Activated naive CD8-positive, alpha-beta T cell (primary cell): ENCODE measurements around the gene SP2.

ENCODE experiments used
- H3K27ac Mint-ChIP-seq: one replicate; pipeline ENCODE4 v1.8.0; 2021; ENCODE audit warnings: mixed read lengths
- H3K27me3 Mint-ChIP-seq: one replicate; pipeline ENCODE4 v1.8.0; 2021; ENCODE audit warnings: mixed read lengths
- H3K36me3 Mint-ChIP-seq: one replicate; pipeline ENCODE4 v1.8.0; 2021; ENCODE audit warnings: mixed read lengths
- H3K4me1 Mint-ChIP-seq: one replicate; pipeline ENCODE4 v1.8.0; 2021; ENCODE audit warnings: low read depth, mixed read lengths
- H3K4me3 Mint-ChIP-seq: one replicate; pipeline ENCODE4 v1.8.0; 2021; ENCODE audit warnings: mild to moderate bottlenecking, mixed read lengths
- H3K9me3 Mint-ChIP-seq: one replicate; pipeline ENCODE4 v1.8.0; 2021; ENCODE audit warnings: low read depth, mixed read lengths

Gene SP2

GRCh38 chr17:47878203-47879027, 17.6 kb upstream of the SP2 start:
- Mint-ChIP-seq H3K27me3 (peaks cover 2% of the 10 kb centered on the region), H3K36me3 (no peaks in the 10 kb centered on the region), H3K9me3 (no peaks in the 10 kb centered on the region), H3K4me3 (no peak overlapping the region), H3K27ac (no peak overlapping the region), H3K4me1 (peaks cover 12% of the 10 kb centered on the region)

DNA sequence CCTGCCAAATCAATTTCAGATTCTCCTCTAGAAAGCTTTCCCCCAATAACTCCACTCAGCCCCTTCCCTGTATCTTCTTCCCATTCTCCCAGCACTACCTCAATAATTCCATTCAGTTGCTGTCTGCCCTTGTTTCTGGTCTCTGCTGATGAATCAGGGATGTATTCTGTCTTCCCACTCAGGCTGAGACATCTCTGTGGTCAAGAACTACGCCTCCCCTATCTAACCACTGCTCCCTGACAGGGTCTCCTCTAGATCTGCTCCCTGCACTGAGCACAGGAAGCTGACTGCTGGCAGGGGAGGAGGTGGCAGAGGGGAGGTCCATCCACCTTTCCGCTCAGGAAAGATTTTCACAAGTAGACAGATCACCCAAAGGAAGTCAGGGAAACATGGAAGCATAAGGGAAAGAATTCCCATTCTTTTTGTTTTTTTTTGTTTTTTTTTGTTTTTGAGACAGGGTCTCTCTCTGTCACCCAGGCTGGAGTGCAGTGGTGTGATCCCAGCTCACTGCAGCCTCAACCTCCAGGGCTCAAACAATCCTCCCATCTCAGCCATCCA, 16.9 kb upstream of the SP2 start:
- Mint-ChIP-seq H3K4me1 (peaks cover 18% of the 10 kb centered on the region), H3K36me3 (no peaks in the 10 kb centered on the region), H3K9me3 (no peaks in the 10 kb centered on the region), H3K27ac (no peak overlapping the region), H3K4me3 (no peak overlapping the region), H3K27me3 (peaks cover 2% of the 10 kb centered on the region)

- Mint-ChIP-seq H3K27me3 (no peaks in the 10 kb centered on the region), H3K36me3 (no peaks in the 10 kb centered on the region), H3K4me3 (no peak overlapping the region)
These were observed 16.1 kb upstream of the SP2 start for GRCh38 chr17:47879776-47880454.

GRCh38 chr17:47882247-47882646, 13.8 kb upstream of the SP2 start:
- Mint-ChIP-seq H3K27ac (no peak overlapping the region), H3K36me3 (no peaks in the 10 kb centered on the region), H3K27me3 (no peaks in the 10 kb centered on the region), H3K9me3 (no peaks in the 10 kb centered on the region), H3K4me1 (peaks cover 38% of the 10 kb centered on the region), H3K4me3 (no peak overlapping the region)

More at GRCh38 chr17:47879776-47880454, 16.1 kb upstream of the SP2 start:
- Mint-ChIP-seq H3K9me3 (no peaks in the 10 kb centered on the region), H3K27ac (no peak overlapping the region), H3K4me1 (peaks cover 26% of the 10 kb centered on the region)

DNA sequence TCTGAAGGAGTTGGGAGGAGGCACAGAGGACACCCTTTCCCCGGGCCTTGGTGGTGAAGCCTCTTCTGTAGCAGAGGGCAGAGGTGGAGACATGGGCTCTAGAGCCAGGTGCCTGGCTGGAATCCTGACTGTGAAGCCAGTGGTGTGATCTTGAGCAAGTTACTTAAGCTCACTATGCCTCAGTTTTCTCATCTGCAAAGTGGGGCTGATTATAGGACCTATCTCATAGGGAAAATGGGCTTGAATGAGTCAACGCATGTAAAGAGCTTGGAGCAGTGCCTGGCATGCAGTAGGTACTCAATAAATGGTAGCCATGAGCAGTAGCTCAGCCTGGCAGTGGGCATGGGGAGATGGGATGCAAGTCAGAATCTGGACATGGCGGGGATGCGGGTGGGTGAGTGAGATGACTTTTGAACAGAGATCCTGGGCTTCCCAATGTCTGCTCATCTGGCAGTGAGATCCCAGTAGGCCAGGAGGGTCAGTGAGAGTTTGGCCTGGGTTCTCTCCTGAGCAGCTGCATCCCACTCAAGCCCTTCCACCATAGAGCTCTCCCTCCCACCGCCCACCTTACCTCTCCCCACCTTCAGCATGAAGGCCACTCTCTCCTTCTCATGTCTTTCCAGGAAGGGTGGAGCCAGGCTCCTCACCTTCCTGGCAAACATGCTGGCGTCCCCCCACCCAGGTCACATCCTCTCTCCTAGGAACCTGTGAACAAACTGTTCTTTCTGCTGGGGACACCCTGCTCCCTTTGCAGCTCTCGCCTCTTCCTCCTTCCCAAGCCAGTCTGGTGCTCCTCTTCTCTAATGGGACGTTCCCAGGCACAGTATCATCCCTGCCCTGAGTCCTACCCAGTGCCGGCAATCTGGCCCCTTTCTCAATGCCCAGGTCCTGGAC, 13.1 kb upstream of the SP2 start:
- Mint-ChIP-seq H3K4me1 (peaks cover 38% of the 10 kb centered on the region), H3K36me3 (no peaks in the 10 kb centered on the region), H3K27me3 (no peaks in the 10 kb centered on the region), H3K27ac (no peak overlapping the region), H3K9me3 (no peaks in the 10 kb centered on the region), H3K4me3 (no peak overlapping the region)

- peaks cover 38% of the 10 kb centered on the region for H3K4me1 Mint-ChIP-seq
- no peak overlapping the region for H3K4me3 Mint-ChIP-seq
- H3K9me3 Mint-ChIP-seq, result no peaks in the 10 kb centered on the region
- H3K27me3 Mint-ChIP-seq, result no peaks in the 10 kb centered on the region
- no peak overlapping the region for H3K27ac Mint-ChIP-seq
- H3K36me3 Mint-ChIP-seq, result no peaks in the 10 kb centered on the region
These were observed 12.2 kb upstream of the SP2 start for GRCh38 chr17:47883589-47884426.

- Mint-ChIP-seq H3K27ac (no peak overlapping the region), H3K4me1 (peaks cover 34% of the 10 kb centered on the region), H3K36me3 (no peaks in the 10 kb centered on the region), H3K27me3 (no peaks in the 10 kb centered on the region), H3K9me3 (no peaks in the 10 kb centered on the region), H3K4me3 (no peak overlapping the region)
These were observed 11.7 kb upstream of the SP2 start for GRCh38 chr17:47884427-47884740.

GRCh38 chr17:47884905-47885730, 10.9 kb upstream of the SP2 start:
- Mint-ChIP-seq H3K4me3 (no peak overlapping the region), H3K27ac (no peak overlapping the region), H3K27me3 (no peaks in the 10 kb centered on the region)

GRCh38 chr17:47888293-47888692, 7.7 kb upstream of the SP2 start:
- no peak overlapping the region for H3K4me3 Mint-ChIP-seq

More at GRCh38 chr17:47884905-47885730, 10.9 kb upstream of the SP2 start:
- H3K9me3 Mint-ChIP-seq, result no peaks in the 10 kb centered on the region
- H3K4me1 Mint-ChIP-seq, result peaks cover 36% of the 10 kb centered on the region
- H3K36me3 Mint-ChIP-seq, result no peaks in the 10 kb centered on the region

GRCh38 chr17:47889734-47890529, 6.1 kb upstream of the SP2 start:
- no peak overlapping the region for H3K27ac Mint-ChIP-seq
- no peak overlapping the region for H3K4me3 Mint-ChIP-seq
- H3K36me3 Mint-ChIP-seq, result no peaks in the 10 kb centered on the region
- H3K9me3 Mint-ChIP-seq, result no peaks in the 10 kb centered on the region
- H3K27me3 Mint-ChIP-seq, result no peaks in the 10 kb centered on the region
- peaks cover 26% of the 10 kb centered on the region for H3K4me1 Mint-ChIP-seq

More at GRCh38 chr17:47888293-47888692, 7.7 kb upstream of the SP2 start:
- H3K4me1 Mint-ChIP-seq, result peaks cover 31% of the 10 kb centered on the region
- no peak overlapping the region for H3K27ac Mint-ChIP-seq
- no peaks in the 10 kb centered on the region for H3K9me3 Mint-ChIP-seq
- no peaks in the 10 kb centered on the region for H3K27me3 Mint-ChIP-seq
- H3K36me3 Mint-ChIP-seq, result no peaks in the 10 kb centered on the region

DNA sequence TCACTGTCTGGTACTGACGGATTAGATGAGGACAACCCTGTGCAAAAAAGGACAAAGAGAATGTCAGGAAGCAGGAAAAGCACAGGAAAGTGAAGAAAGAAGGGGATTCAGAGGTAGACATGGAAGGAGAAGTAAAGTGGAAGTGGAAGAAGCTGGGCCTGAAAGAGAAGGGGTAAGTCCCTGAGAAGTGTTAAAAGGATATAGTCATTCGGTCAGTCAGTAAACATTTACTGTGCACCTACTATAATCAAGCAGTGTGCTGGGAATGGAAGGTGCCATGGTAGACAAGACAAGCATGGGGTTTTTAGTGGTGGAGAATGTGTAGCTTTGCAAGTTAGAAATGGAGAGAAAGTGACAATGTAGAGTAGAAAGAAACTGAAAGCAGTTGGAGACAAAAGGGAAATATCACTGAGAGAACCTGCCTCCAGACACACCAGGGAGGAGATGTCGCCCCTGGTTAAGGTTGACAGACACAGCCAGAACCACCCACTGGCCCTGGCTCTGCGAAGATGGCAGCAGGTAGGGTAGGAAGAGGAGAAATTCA, 4.4 kb upstream of the SP2 start:
- Mint-ChIP-seq H3K36me3 (no peaks in the 10 kb centered on the region), H3K4me3 (no peak overlapping the region), H3K9me3 (no peaks in the 10 kb centered on the region), H3K4me1 (peaks cover 14% of the 10 kb centered on the region), H3K27ac (no peak overlapping the region), H3K27me3 (no peaks in the 10 kb centered on the region)

DNA sequence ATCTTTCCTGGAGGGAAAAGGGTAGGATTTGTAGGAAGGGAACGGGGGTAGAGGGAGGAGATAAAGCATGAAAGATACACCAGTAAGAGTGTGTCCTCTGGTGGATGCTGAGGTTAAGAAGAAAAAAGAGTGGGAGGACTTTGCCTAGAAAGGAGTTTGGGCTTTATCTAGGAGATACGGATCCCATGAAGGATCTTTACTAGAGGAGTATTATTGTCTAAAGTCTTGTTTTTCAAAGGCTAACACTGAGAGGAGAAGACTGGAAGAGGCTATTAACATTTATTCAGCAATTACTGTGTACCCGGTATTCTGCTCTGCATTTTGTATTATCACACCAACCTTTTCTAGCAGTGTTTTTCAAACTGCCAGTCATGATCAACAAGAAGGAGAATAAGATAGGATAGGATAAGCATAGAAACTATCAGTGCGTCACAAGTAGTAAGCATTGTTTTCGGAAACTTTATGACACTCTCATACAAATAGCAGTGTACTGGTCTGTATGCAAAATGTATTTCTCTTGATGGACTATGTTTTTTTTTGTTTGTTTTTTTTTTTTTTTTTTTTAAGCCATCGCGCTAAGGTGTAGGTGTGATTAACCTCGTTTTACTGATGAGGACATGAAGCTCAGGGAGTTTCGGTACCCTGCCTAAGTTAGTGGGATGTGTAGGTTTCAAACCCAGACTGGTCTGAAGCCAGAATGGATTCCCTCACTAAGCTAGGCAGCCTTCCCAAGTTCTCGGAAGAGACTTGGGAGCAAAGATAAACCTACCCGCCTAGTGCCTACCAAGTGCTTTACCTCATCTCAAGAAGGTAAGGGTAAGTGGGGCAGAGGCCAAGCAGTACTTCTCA, 1.3 kb upstream of the SP2 start:
- no peaks in the 10 kb centered on the region for H3K27me3 Mint-ChIP-seq
- peaks cover 34% of the 10 kb centered on the region for H3K4me1 Mint-ChIP-seq
- H3K9me3 Mint-ChIP-seq, result no peaks in the 10 kb centered on the region
- peak overlapping the region; percentile 96 for H3K27ac Mint-ChIP-seq
- H3K4me3 Mint-ChIP-seq, result peak overlapping the region; percentile 97
- H3K36me3 Mint-ChIP-seq, result no peaks in the 10 kb centered on the region
